Endothelial cell of umbilical vein (primary cell): ENCODE results near the gene HOXA11. TPM values are rescaled to one million over a fixed set of nuclear protein-coding genes. Genes with fewer than 3 reads are reported as not detected.

Experiments
- BruUV-seq: library from RNA; stranded (reverse); fragments of 400-500 nt; replicated peaks from 2 replicates; lab custom pipeline; 2021; lab: Mats Ljungman, UMichigan
- CTCF ChIA-PET: fragments of 300-600, 350-600 bp; sonication (Branson Sonifier 250); formaldehyde crosslinking; loops from one replicate; lab custom pipeline; 2021; ENCODE audit warnings: antibody characterized with exemption, inconsistent platforms; lab: Charles Lee
- POLR2A ChIA-PET: fragments of 300-600, 350-600 bp; sonication (Branson Sonifier 250); formaldehyde crosslinking; loops from one replicate; lab custom pipeline; 2021; ENCODE audit warnings: antibody characterized with exemption, inconsistent platforms; lab: Charles Lee
- DNase-seq: peaks from one replicate; pipeline ENCODE4 v3.0.0-alpha.2; 2011; ENCODE audit warnings: low read depth, low spot score
- FAIRE-seq: peaks from 2 replicates; lab custom pipeline; 2011; peaks lifted over from hg19 to GRCh38; lab: Jason Lieb, UNC
- H2AFZ ChIP-seq: 2 replicates; pipeline ENCODE4 v1.6.0; 2012; ENCODE audit warnings: low read depth, low read length, control low read depth, inconsistent platforms
- H3K27ac ChIP-seq: 2 replicates; pipeline ENCODE4 v1.5.1; 2011; ENCODE audit warnings: low read depth, mild to moderate bottlenecking, control low read depth, low read length, moderate library complexity; ENCODE audit not compliant: insufficient read depth
- H3K27me3 ChIP-seq, 2 experiments: 2 replicates each; pipeline versions ENCODE4 v1.6.0 to v1.6.1; 2011; ENCODE audit warnings: low read length in 2 of 2, mixed read lengths in 1 of 2; ENCODE audit not compliant: control insufficient read depth in 2 of 2, insufficient read depth in 2 of 2
- H3K36me3 ChIP-seq, 2 experiments: 2 replicates in 1 of 2; 3 replicates in 1 of 2; pipeline ENCODE4 v1.5.1; 2011; ENCODE audit warnings: low read length in 2 of 2, mild to moderate bottlenecking in 1 of 2, moderate library complexity in 1 of 2; ENCODE audit not compliant: control insufficient read depth in 2 of 2, insufficient read depth in 2 of 2; ENCODE audit errors: extremely low read depth in 1 of 2
- H3K4me1 ChIP-seq: 3 replicates; pipeline ENCODE4 v1.5.1; 2011; ENCODE audit warnings: mild to moderate bottlenecking, low read length; ENCODE audit not compliant: control insufficient read depth, insufficient read depth; ENCODE audit errors: extremely low read depth
- H3K4me2 ChIP-seq: 2 replicates; pipeline ENCODE4 v1.6.1; 2011; ENCODE audit warnings: low read length, control low read depth, mixed read lengths; ENCODE audit not compliant: insufficient read depth
- H3K4me3 ChIP-seq, 3 experiments: fragments of 200-600 bp in 1 of 3; sonication (generic), shearing (Covaris generic) in 1 of 3; replicated peaks in 1 of 3; 2 replicates each; pipeline ENCODE4 v1.5.1; 2011 to 2016; ENCODE audit warnings: control low read depth in 3 of 3, low read length in 3 of 3, mild to moderate bottlenecking in 2 of 3, inconsistent platforms in 1 of 3, low read depth in 1 of 3, moderate library complexity in 1 of 3; ENCODE audit not compliant: insufficient read depth in 1 of 3
- H3K79me2 ChIP-seq: 2 replicates; pipeline ENCODE4 v1.6.0; 2012; ENCODE audit warnings: low read length, inconsistent platforms; ENCODE audit not compliant: control insufficient read depth, insufficient read depth
- H3K9ac ChIP-seq: replicated peaks from 2 replicates; pipeline ENCODE3; 2011; ENCODE audit warnings: low read length, control low read depth; ENCODE audit not compliant: insufficient read depth; ENCODE audit errors: extremely low read depth
- H3K9me1 ChIP-seq: replicated peaks from 3 replicates; pipeline ENCODE4 v1.6.0; 2011; ENCODE audit warnings: mild to moderate bottlenecking, low read length; ENCODE audit not compliant: control insufficient read depth, insufficient read depth; ENCODE audit errors: extremely low read depth
- H3K9me3 ChIP-seq: replicated peaks from 2 replicates; pipeline ENCODE4 v1.5.1; 2012; ENCODE audit warnings: low read length, inconsistent platforms; ENCODE audit not compliant: control insufficient read depth, insufficient read depth
- H4K20me1 ChIP-seq: replicated peaks from 2 replicates; pipeline ENCODE3; 2011; ENCODE audit warnings: mild to moderate bottlenecking, low read length; ENCODE audit not compliant: control insufficient read depth, insufficient read depth; ENCODE audit errors: extremely low read depth
- EZH2 ChIP-seq: IDR thresholded peaks from 2 replicates; pipeline ENCODE4 v1.6.1; 2012; ENCODE audit warnings: borderline replicate concordance, low read depth, mild to moderate bottlenecking, moderate library complexity, low read length, inconsistent platforms; ENCODE audit not compliant: severe bottlenecking
- GATA2 ChIP-seq: IDR thresholded peaks from 2 replicates; pipeline ENCODE4 v1.7.0; 2011; ENCODE audit warnings: low read depth, mild to moderate bottlenecking, moderate library complexity, mixed read lengths, low read length; ENCODE audit not compliant: insufficient read length, insufficient read depth
- POLR2A ChIP-seq: IDR thresholded peaks from 2 replicates; pipeline ENCODE4 v1.6.1; 2012; ENCODE audit warnings: low read depth, mild to moderate bottlenecking, control low read depth, low read length
- dilution Hi-C: fragments of 300-500 bp; cut with MboI; formaldehyde crosslinking; loops from one replicate; pipeline ENCODE4 v1.15.0; 2019; ENCODE audit warnings: low sequenced_read_pairs; ENCODE audit not compliant: extremely low pct_ligation_motif_present
- intact Hi-C: fragments of 100-400 bp; cut with micrococcal nuclease; formaldehyde crosslinking; loops from one replicate; pipeline ENCODE4 v1.10.0; 2022
- polyA plus RNA-seq, 4 experiments: library from polyadenylated mRNA; depleted of rRNA in 3 of 4; stranded (reverse) in 3 of 4; unstranded in 1 of 4; fragments of >200 nt; gene quantifications; 2 replicates each; pipeline versions ENCODE4 v1.2.1 to v1.2.3, GENCODE V29; 2011 to 2012; ENCODE audit warnings: missing spikeins in 1 of 4
- total RNA-seq: library from RNA; stranded (reverse); gene quantifications from 2 replicates; pipeline ENCODE4 v1.2.3, GENCODE V29; 2021
- TF ChIP-seq, protein P1 (sequence below), 2 donors: IDR thresholded peaks; 1 replicate in 1 of 2; 2 replicates in 1 of 2; pipeline ENCODE4 v1.5.1; 2011; ENCODE audit warnings: low read length in 2 of 2, mild to moderate bottlenecking in 2 of 2, moderate library complexity in 2 of 2, control low read depth in 1 of 2, inconsistent platforms in 1 of 2, low read depth in 1 of 2; ENCODE audit not compliant: insufficient read depth in 1 of 2; ENCODE audit errors: extremely low read depth in 1 of 2
- TF ChIP-seq, protein P2 (sequence below): IDR thresholded peaks from 2 replicates; pipeline ENCODE4 v1.6.1; 2011; ENCODE audit not compliant: insufficient read depth, insufficient read length

HOXA11 gene
- total and polyA plus RNA-seq, 2 donors (not counting 3 experiments of a cell fraction or from before 2014, with no cell fraction given) = 10.4 to 16.7 TPM

DNA sequence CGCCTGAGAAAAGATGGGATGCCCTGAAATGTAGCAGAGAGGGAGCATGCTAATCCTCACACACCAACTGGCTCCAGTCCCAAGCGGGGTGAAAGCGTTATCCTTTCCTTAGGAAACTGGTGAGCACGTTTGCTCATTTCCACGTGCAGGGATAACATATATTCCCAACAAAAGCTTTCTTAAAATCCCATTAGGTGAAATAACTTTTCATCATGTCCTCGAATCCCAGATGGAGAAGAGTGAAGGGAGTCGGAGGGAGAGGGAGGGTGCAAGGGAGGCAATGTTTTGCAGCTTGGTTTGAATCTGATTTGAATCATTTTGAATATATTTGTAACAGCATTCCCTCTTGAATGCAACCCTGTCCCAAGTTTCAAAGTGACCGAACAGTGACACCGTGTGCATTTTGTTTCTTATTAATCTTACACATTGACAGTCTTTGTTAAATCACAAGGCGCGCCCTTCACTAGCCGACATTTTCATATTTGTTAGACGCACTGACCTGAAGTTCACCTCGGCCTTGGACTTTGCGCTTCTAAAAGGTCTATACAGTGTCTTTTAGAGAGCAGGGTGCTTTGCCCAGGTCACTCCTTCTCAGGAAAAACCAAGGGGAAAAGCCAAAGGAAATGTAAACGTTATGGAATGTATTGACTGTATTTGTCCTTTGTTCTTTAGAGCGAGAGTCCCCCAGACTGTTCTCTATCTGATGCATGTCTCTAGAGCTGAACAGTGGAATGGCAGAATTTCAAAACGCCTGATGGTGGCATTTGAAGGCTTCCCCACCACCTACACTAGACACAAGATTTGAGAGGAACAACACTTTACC lies 51.4 kb downstream of the HOXA11 start:
- Histone ChIP-seq H3K4me2 (peak overlapping the region; percentile 61), H3K36me3 (peaks cover 0 to 6% of the 10 kb centered on the region in 2 experiments), H3K27me3 (no peaks in the 10 kb centered on the region), H3K27ac (peak overlapping the region; percentile 82), H3K9me1 (no peaks in the 10 kb centered on the region), H3K79me2 (peaks cover 77% of the 10 kb centered on the region), H3K9me3 (no peaks in the 10 kb centered on the region), H3K4me3 (peak overlapping the region in 1 of 3 experiments; percentile 14), H3K4me1 (peaks cover 84% of the 10 kb centered on the region), H2AFZ (no peak overlapping the region), H4K20me1 (no peaks in the 10 kb centered on the region), H3K9ac (peak overlapping the region; percentile 70)
- intact Hi-C loops (no loop called here), dilution Hi-C loops (no loop called here)
- DNase-seq (no peak), FAIRE-seq (peak; percentile 75)
- TF ChIP-seq POLR2A = no peak
- TF ChIP-seq, protein P1, sequence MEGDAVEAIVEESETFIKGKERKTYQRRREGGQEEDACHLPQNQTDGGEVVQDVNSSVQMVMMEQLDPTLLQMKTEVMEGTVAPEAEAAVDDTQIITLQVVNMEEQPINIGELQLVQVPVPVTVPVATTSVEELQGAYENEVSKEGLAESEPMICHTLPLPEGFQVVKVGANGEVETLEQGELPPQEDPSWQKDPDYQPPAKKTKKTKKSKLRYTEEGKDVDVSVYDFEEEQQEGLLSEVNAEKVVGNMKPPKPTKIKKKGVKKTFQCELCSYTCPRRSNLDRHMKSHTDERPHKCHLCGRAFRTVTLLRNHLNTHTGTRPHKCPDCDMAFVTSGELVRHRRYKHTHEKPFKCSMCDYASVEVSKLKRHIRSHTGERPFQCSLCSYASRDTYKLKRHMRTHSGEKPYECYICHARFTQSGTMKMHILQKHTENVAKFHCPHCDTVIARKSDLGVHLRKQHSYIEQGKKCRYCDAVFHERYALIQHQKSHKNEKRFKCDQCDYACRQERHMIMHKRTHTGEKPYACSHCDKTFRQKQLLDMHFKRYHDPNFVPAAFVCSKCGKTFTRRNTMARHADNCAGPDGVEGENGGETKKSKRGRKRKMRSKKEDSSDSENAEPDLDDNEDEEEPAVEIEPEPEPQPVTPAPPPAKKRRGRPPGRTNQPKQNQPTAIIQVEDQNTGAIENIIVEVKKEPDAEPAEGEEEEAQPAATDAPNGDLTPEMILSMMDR (IDR thresholded peaks at IDR 0.05; ENCODE audit: extremely low read depth in 1 of 2, insufficient read depth in 1 of 2, low read depth in 1 of 2, low read length in 2 of 2) = no peak
- no peak for TF ChIP-seq EZH2
- TF ChIP-seq GATA2 = peak; percentile 5
- TF ChIP-seq, protein P2, sequence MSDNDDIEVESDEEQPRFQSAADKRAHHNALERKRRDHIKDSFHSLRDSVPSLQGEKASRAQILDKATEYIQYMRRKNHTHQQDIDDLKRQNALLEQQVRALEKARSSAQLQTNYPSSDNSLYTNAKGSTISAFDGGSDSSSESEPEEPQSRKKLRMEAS = no peak
- CTCF ChIA-PET = interaction anchor here (1.1 to 1.3 kb wide), 2 partner anchors 28 to 37 kb away, joined by 3 read pairs; no protein-coding TSS in a partner anchor
- POLR2A ChIA-PET = no interaction called here
- no TSS peak for BruUV-seq
